Mesodermal cell (in vitro differentiated cells): Measurements from ENCODE around the gene SYT9.

Experiments
- H3K27ac ChIP-seq: 2 replicates; pipeline ENCODE4 v1.7.0; 2013; ENCODE audit warnings: mild to moderate bottlenecking, low read depth, low read length, moderate library complexity; ENCODE audit not compliant: severe bottlenecking
- H3K36me3 ChIP-seq: 2 replicates; pipeline ENCODE4 v1.7.1; 2013; ENCODE audit warnings: mild to moderate bottlenecking, low read length, moderate library complexity; ENCODE audit not compliant: control insufficient read depth, insufficient read depth
- H3K4me1 ChIP-seq: one replicate; pipeline ENCODE4 v1.7.1; 2013; ENCODE audit warnings: mild to moderate bottlenecking, low read length; ENCODE audit not compliant: insufficient read depth, control insufficient read depth, poor library complexity, severe bottlenecking
- H3K4me3 ChIP-seq: 2 replicates; pipeline ENCODE4 v1.7.0; 2013; ENCODE audit warnings: low read length, control low read depth, mild to moderate bottlenecking; ENCODE audit not compliant: insufficient read depth, poor library complexity, severe bottlenecking; ENCODE audit errors: extremely low read depth
- H3K9me3 ChIP-seq: 2 replicates; pipeline ENCODE4 v1.7.1; 2013; ENCODE audit warnings: mild to moderate bottlenecking, low read length, moderate library complexity; ENCODE audit not compliant: control insufficient read depth
- WGBS, 2 experiments: methylation state at CpG; one replicate each; pipeline ENCODE4 v1.1.5; 2013; ENCODE audit warnings: missing lambda C conversion rate in 2 of 2; ENCODE audit not compliant: insufficient coverage in 2 of 2; 5-methylcytosine and 5-hydroxymethylcytosine counted together

Gene SYT9

GRCh38 chr11:7384691-7385090 lies 133.0 kb downstream of the SYT9 start:
- Histone ChIP-seq H3K4me1 (no peaks in the 10 kb centered on the region), H3K4me3 (no peak overlapping the region), H3K27ac (no peak overlapping the region), H3K36me3 (no peaks in the 10 kb centered on the region), H3K9me3 (no peaks in the 10 kb centered on the region)

- Histone ChIP-seq H3K9me3 (no peaks in the 10 kb centered on the region), H3K4me3 (no peak overlapping the region), H3K36me3 (no peaks in the 10 kb centered on the region), H3K27ac (no peak overlapping the region), H3K4me1 (no peaks in the 10 kb centered on the region)
- WGBS, 2 experiments, result 100% methylated on average over 1 of the region's 1 CpG; no CpG with 5 or more reads in 1 of the 2 experiments
Measured at GRCh38 chr11:7385532-7385931, 133.8 kb downstream of the SYT9 start.

- no peak overlapping the region for H3K4me3 ChIP-seq
- H3K9me3 ChIP-seq, result no peaks in the 10 kb centered on the region
- 93% methylated on average over 4 to 6 of the region's 8 CpGs for WGBS, 2 experiments
- H3K4me1 ChIP-seq, result peaks cover 5% of the 10 kb centered on the region
- no peaks in the 10 kb centered on the region for H3K36me3 ChIP-seq
- H3K27ac ChIP-seq, result no peak overlapping the region
Measured at GRCh38 chr11:7413961-7414915, 162.5 kb downstream of the SYT9 start.

- Histone ChIP-seq H3K27ac (no peak overlapping the region), H3K4me3 (no peak overlapping the region), H3K36me3 (no peaks in the 10 kb centered on the region), H3K4me1 (peaks cover 5% of the 10 kb centered on the region), H3K9me3 (no peaks in the 10 kb centered on the region)
- 86 to 95% methylated on average over 11 to 13 of the region's 14 CpGs for WGBS, 2 experiments
Measured at GRCh38 chr11:7414973-7415817, 163.5 kb downstream of the SYT9 start.

- no peaks in the 10 kb centered on the region for H3K9me3 ChIP-seq
- no peak overlapping the region for H3K4me3 ChIP-seq
- H3K36me3 ChIP-seq, result no peaks in the 10 kb centered on the region
- H3K27ac ChIP-seq, result no peak overlapping the region
- H3K4me1 ChIP-seq, result peaks cover 5% of the 10 kb centered on the region
- WGBS, 2 experiments, result 60% methylated on average over 1 of the region's 4 CpGs; no CpG with 5 or more reads in 1 of the 2 experiments
Measured at GRCh38 chr11:7416080-7416479, 164.4 kb downstream of the SYT9 start.

- Histone ChIP-seq H3K27ac (no peak overlapping the region), H3K4me1 (peaks cover 5% of the 10 kb centered on the region), H3K36me3 (no peaks in the 10 kb centered on the region), H3K9me3 (no peaks in the 10 kb centered on the region), H3K4me3 (no peak overlapping the region)
Measured at GRCh38 chr11:7417328-7417727, 165.6 kb downstream of the SYT9 start.

GRCh38 chr11:7418061-7418460 lies 166.4 kb downstream of the SYT9 start:
- no peaks in the 10 kb centered on the region for H3K36me3 ChIP-seq
- 91 to 95% methylated on average over 3 of the region's 3 CpGs for WGBS, 2 experiments

GRCh38 chr11:7418906-7419305 lies 167.2 kb downstream of the SYT9 start:
- 79 to 95% methylated on average over 2 of the region's 2 CpGs for WGBS, 2 experiments
- Histone ChIP-seq H3K9me3 (no peaks in the 10 kb centered on the region), H3K27ac (no peak overlapping the region), H3K4me1 (peaks cover 5% of the 10 kb centered on the region), H3K36me3 (no peaks in the 10 kb centered on the region), H3K4me3 (no peak overlapping the region)

More at GRCh38 chr11:7418061-7418460, 166.4 kb downstream of the SYT9 start:
- H3K4me1 ChIP-seq, result peaks cover 5% of the 10 kb centered on the region
- no peaks in the 10 kb centered on the region for H3K9me3 ChIP-seq
- no peak overlapping the region for H3K27ac ChIP-seq
- H3K4me3 ChIP-seq, result no peak overlapping the region

GRCh38 chr11:7421136-7421535 lies 169.4 kb downstream of the SYT9 start:
- Histone ChIP-seq H3K9me3 (no peaks in the 10 kb centered on the region), H3K4me1 (peaks cover 5% of the 10 kb centered on the region), H3K27ac (no peak overlapping the region), H3K36me3 (no peaks in the 10 kb centered on the region), H3K4me3 (no peak overlapping the region)
- no CpG with 5 or more reads among the region's 1 CpG for WGBS, 2 experiments

GRCh38 chr11:7422544-7423331 lies 171.0 kb downstream of the SYT9 start:
- 78 to 82% methylated on average over 4 to 5 of the region's 5 CpGs for WGBS, 2 experiments
- Histone ChIP-seq H3K9me3 (no peaks in the 10 kb centered on the region), H3K4me1 (peaks cover under 1% of the 10 kb centered on the region), H3K36me3 (no peaks in the 10 kb centered on the region), H3K4me3 (no peak overlapping the region), H3K27ac (no peak overlapping the region)
